ENCODE measurements around the gene SEZ6. TPM values are rescaled to one million over a fixed set of nuclear protein-coding genes. Genes with fewer than 3 reads are reported as not detected.

SEZ6 gene
- total RNA-seq, 1 donor from 2014 or later, result 0.72 TPM

GRCh38 chr17:28928061-28928460 lies 77.8 kb downstream of the SEZ6 start:
- no peaks in the 10 kb centered on the region for H3K27me3 Mint-ChIP-seq (ENCODE audit: low read depth)

GRCh38 chr17:28926786-28927185 lies 79.0 kb downstream of the SEZ6 start:
- no peak for TF ChIP-seq CTCF (conservative IDR thresholded peaks at IDR 0.05)
- H3K27ac Mint-ChIP-seq (ENCODE audit: unreplicated experiment), result no peak overlapping the region
- H3K27me3 Mint-ChIP-seq (ENCODE audit: low read depth), result no peaks in the 10 kb centered on the region
- no peak overlapping the region for H3K4me3 Mint-ChIP-seq
- peaks cover 7% of the 10 kb centered on the region for H3K4me1 Mint-ChIP-seq
- H3K9me3 Mint-ChIP-seq, result no peaks in the 10 kb centered on the region
- DNase-seq (ENCODE audit: low read depth, low spot score), result no peak
- H3K36me3 Mint-ChIP-seq (ENCODE audit: low read depth), result peaks cover 16% of the 10 kb centered on the region

More at GRCh38 chr17:28928061-28928460, 77.8 kb downstream of the SEZ6 start:
- Mint-ChIP-seq H3K27ac (ENCODE audit: unreplicated experiment) (no peak overlapping the region), H3K9me3 (no peaks in the 10 kb centered on the region), H3K4me3 (no peak overlapping the region), H3K36me3 (ENCODE audit: low read depth) (peaks cover 14% of the 10 kb centered on the region), H3K4me1 (peaks cover 7% of the 10 kb centered on the region)
- no peak for TF ChIP-seq CTCF (conservative IDR thresholded peaks at IDR 0.05)
- DNase-seq (ENCODE audit: low read depth, low spot score), result no peak

GRCh38 chr17:28926366-28926765 lies 79.5 kb downstream of the SEZ6 start:
- H3K4me3 Mint-ChIP-seq, result no peak overlapping the region
- peaks cover 7% of the 10 kb centered on the region for H3K4me1 Mint-ChIP-seq
- no peak for TF ChIP-seq CTCF (conservative IDR thresholded peaks at IDR 0.05)
- no peak for DNase-seq (ENCODE audit: low read depth, low spot score)
- H3K27me3 Mint-ChIP-seq (ENCODE audit: low read depth), result no peaks in the 10 kb centered on the region
- no peak overlapping the region for H3K27ac Mint-ChIP-seq (ENCODE audit: unreplicated experiment)
- H3K36me3 Mint-ChIP-seq (ENCODE audit: low read depth), result peaks cover 18% of the 10 kb centered on the region
- H3K9me3 Mint-ChIP-seq, result no peaks in the 10 kb centered on the region

GRCh38 chr17:28925912-28926365 lies 79.9 kb downstream of the SEZ6 start:
- H3K27ac Mint-ChIP-seq (ENCODE audit: unreplicated experiment), result no peak overlapping the region
- no peak overlapping the region for H3K4me3 Mint-ChIP-seq
- H3K27me3 Mint-ChIP-seq (ENCODE audit: low read depth), result no peaks in the 10 kb centered on the region
- DNase-seq (ENCODE audit: low read depth, low spot score), result no peak
- H3K36me3 Mint-ChIP-seq (ENCODE audit: low read depth), result peaks cover 19% of the 10 kb centered on the region
- H3K9me3 Mint-ChIP-seq, result no peaks in the 10 kb centered on the region
- H3K4me1 Mint-ChIP-seq, result peaks cover 7% of the 10 kb centered on the region
- no peak for TF ChIP-seq CTCF (conservative IDR thresholded peaks at IDR 0.05)

GRCh38 chr17:28920201-28920600 lies 85.6 kb downstream of the SEZ6 start:
- no peak for DNase-seq (ENCODE audit: low read depth, low spot score)
- no peaks in the 10 kb centered on the region for H3K4me1 Mint-ChIP-seq
- no peak for TF ChIP-seq CTCF (conservative IDR thresholded peaks at IDR 0.05)
- H3K4me3 Mint-ChIP-seq, result no peak overlapping the region
- H3K27ac Mint-ChIP-seq (ENCODE audit: unreplicated experiment), result peak overlapping the region; percentile 59
- peaks cover 17% of the 10 kb centered on the region for H3K36me3 Mint-ChIP-seq (ENCODE audit: low read depth)
- H3K9me3 Mint-ChIP-seq, result no peaks in the 10 kb centered on the region
- H3K27me3 Mint-ChIP-seq (ENCODE audit: low read depth), result no peaks in the 10 kb centered on the region

GRCh38 chr17:28918295-28918694 lies 87.5 kb downstream of the SEZ6 start:
- TF ChIP-seq CTCF (conservative IDR thresholded peaks at IDR 0.05), result no peak
- no peaks in the 10 kb centered on the region for H3K9me3 Mint-ChIP-seq
- no peaks in the 10 kb centered on the region for H3K27me3 Mint-ChIP-seq (ENCODE audit: low read depth)
- no peak overlapping the region for H3K27ac Mint-ChIP-seq (ENCODE audit: unreplicated experiment)
- no peak for DNase-seq (ENCODE audit: low read depth, low spot score)
- no peak overlapping the region for H3K4me3 Mint-ChIP-seq
- peaks cover 17% of the 10 kb centered on the region for H3K36me3 Mint-ChIP-seq (ENCODE audit: low read depth)
- H3K4me1 Mint-ChIP-seq, result no peaks in the 10 kb centered on the region

Measured in neural crest cell (in vitro differentiated cells).